ENCODE data around the gene NACC2. TPM values are rescaled to one million over a fixed set of nuclear protein-coding genes. Genes with fewer than 3 reads are reported as not detected.

The NACC2 gene
- total RNA-seq, 4 donors from 2014 or later, result 93.8 to 192 (median 142) TPM

GRCh38 chr9:136022731-136023409, 72.2 kb downstream of the NACC2 start:
- no peaks in the 10 kb centered on the region for H3K27me3 ChIP-seq
- no peaks in the 10 kb centered on the region for H3K9me3 ChIP-seq
- H3K4me3 ChIP-seq, result no peak overlapping the region
- H3K4me1 ChIP-seq, result peaks cover 26 to 83% (median 65%) of the 10 kb centered on the region in 4 donors
- peak overlapping the region in 3 of 4 donors; percentile 9 to 65 (median 53) for H3K27ac ChIP-seq (replicated peaks in 1 of 4)
- WGBS, result 92% methylated on average over 20 of the region's 22 CpGs
- DNase-seq (ENCODE audit: extremely low spot score), result no peak
- TF ChIP-seq EP300 (IDR thresholded peaks at IDR 0.05) (no peak), POLR2A (IDR thresholded peaks at IDR 0.05; ENCODE audit: low read depth) (no peak), CTCF (IDR thresholded peaks at IDR 0.05) (no peak), POLR2AphosphoS5 (IDR thresholded peaks at IDR 0.05) (no peak)
- intact Hi-C loops (cut with DNase I), result no loop called here
- H3K36me3 ChIP-seq, result peaks cover 0 to 16% (median 6%) of the 10 kb centered on the region in 4 donors

- intact Hi-C loops (cut with DNase I), result no loop called here
- no peak for DNase-seq (ENCODE audit: extremely low spot score)
- Histone ChIP-seq H3K4me3 (no peak overlapping the region), H3K27me3 (no peaks in the 10 kb centered on the region), H3K27ac (replicated peaks in 1 of 4) (no peak overlapping the region), H3K9me3 (no peaks in the 10 kb centered on the region), H3K4me1 (peaks cover 26 to 84% (median 64%) of the 10 kb centered on the region in 4 donors), H3K36me3 (peaks cover 0 to 16% (median 6%) of the 10 kb centered on the region in 4 donors)
- WGBS, result 90% methylated on average over 15 of the region's 19 CpGs
- TF ChIP-seq POLR2AphosphoS5 (IDR thresholded peaks at IDR 0.05), result no peak
These were observed 73.0 kb downstream of the NACC2 start for GRCh38 chr9:136021872-136022681.

- Histone ChIP-seq H3K4me3 (no peak overlapping the region), H3K4me1 (peaks cover 26 to 84% (median 60%) of the 10 kb centered on the region in 4 donors), H3K36me3 (peaks cover 0 to 16% (median 8%) of the 10 kb centered on the region in 4 donors), H3K9me3 (no peaks in the 10 kb centered on the region), H3K27me3 (no peaks in the 10 kb centered on the region), H3K27ac (replicated peaks in 1 of 4) (no peak overlapping the region)
- DNase-seq (ENCODE audit: extremely low spot score), result no peak
- TF ChIP-seq EP300 (IDR thresholded peaks at IDR 0.05), result no peak
- TF ChIP-seq POLR2AphosphoS5 (IDR thresholded peaks at IDR 0.05), result no peak
- no peak for TF ChIP-seq POLR2A (IDR thresholded peaks at IDR 0.05; ENCODE audit: low read depth)
- TF ChIP-seq CTCF (IDR thresholded peaks at IDR 0.05), result no peak
- WGBS, result 87% methylated on average over 25 of the region's 25 CpGs
- intact Hi-C loops (cut with DNase I), result no loop called here
These were observed 73.8 kb downstream of the NACC2 start for GRCh38 chr9:136021171-136021871.

- DNase-seq (ENCODE audit: extremely low spot score), result no peak
- TF ChIP-seq POLR2A (IDR thresholded peaks at IDR 0.05; ENCODE audit: low read depth) (no peak), CTCF (IDR thresholded peaks at IDR 0.05) (no peak), EP300 (IDR thresholded peaks at IDR 0.05) (no peak), POLR2AphosphoS5 (IDR thresholded peaks at IDR 0.05) (no peak)
- Histone ChIP-seq H3K4me3 (no peak overlapping the region), H3K4me1 (peaks cover 26 to 87% (median 61%) of the 10 kb centered on the region in 4 donors), H3K36me3 (peaks cover 4 to 18% (median 10%) of the 10 kb centered on the region in 4 donors), H3K27me3 (no peaks in the 10 kb centered on the region), H3K9me3 (no peaks in the 10 kb centered on the region), H3K27ac (replicated peaks in 1 of 4) (no peak overlapping the region)
- 85% methylated on average over 9 of the region's 9 CpGs for WGBS
- intact Hi-C loops (cut with DNase I), result no loop called here
These were observed 74.4 kb downstream of the NACC2 start for GRCh38 chr9:136020671-136021070.

GRCh38 chr9:136020206-136020605, 74.9 kb downstream of the NACC2 start:
- no peak overlapping the region for H3K4me3 ChIP-seq
- WGBS, result 83% methylated on average over 8 of the region's 16 CpGs
- H3K27me3 ChIP-seq, result no peaks in the 10 kb centered on the region
- intact Hi-C loops (cut with DNase I), result no loop called here
- H3K27ac ChIP-seq (replicated peaks in 1 of 4), result no peak overlapping the region
- no peaks in the 10 kb centered on the region for H3K9me3 ChIP-seq
- no peak for DNase-seq (ENCODE audit: extremely low spot score)
- peaks cover 5 to 22% (median 15%) of the 10 kb centered on the region in 4 donors for H3K36me3 ChIP-seq
- TF ChIP-seq CTCF (IDR thresholded peaks at IDR 0.05), result no peak
- no peak for TF ChIP-seq EP300 (IDR thresholded peaks at IDR 0.05)
- no peak for TF ChIP-seq POLR2AphosphoS5 (IDR thresholded peaks at IDR 0.05)
- TF ChIP-seq POLR2A (IDR thresholded peaks at IDR 0.05; ENCODE audit: low read depth), result no peak
- peaks cover 26 to 92% (median 59%) of the 10 kb centered on the region in 4 donors for H3K4me1 ChIP-seq

Data from esophagus muscularis mucosa (tissue), 4 donors.